Mesenchymal stem cell (in vitro differentiated cells and primary cell): Measurements from ENCODE around the gene HABP4.

ENCODE experiments used
- DNase-seq: peaks from one replicate; pipeline ENCODE4 v3.0.0-alpha.2; 2013
- H2AFZ ChIP-seq: one replicate; pipeline ENCODE4 v1.6.1; 2013; ENCODE audit warnings: low read depth, mild to moderate bottlenecking, control low read depth, inconsistent platforms, low read length, moderate library complexity
- H2AK5ac ChIP-seq: 2 replicates; pipeline ENCODE4 v1.6.1; 2013; ENCODE audit warnings: low read length, moderate library complexity, mild to moderate bottlenecking, inconsistent platforms; ENCODE audit not compliant: severe bottlenecking
- H2BK120ac ChIP-seq: one replicate; pipeline ENCODE4 v1.6.1; 2013; ENCODE audit warnings: low read depth, mild to moderate bottlenecking, inconsistent platforms, low read length, moderate library complexity
- H2BK12ac ChIP-seq, 2 experiments: one replicate each; pipeline ENCODE4 v1.6.1; 2013; ENCODE audit warnings: inconsistent platforms in 2 of 2, low read length in 2 of 2, mild to moderate bottlenecking in 2 of 2, moderate library complexity in 2 of 2, control low read depth in 1 of 2
- H2BK15ac ChIP-seq: one replicate; pipeline ENCODE4 v1.6.1; 2013; ENCODE audit warnings: mild to moderate bottlenecking, low read depth, inconsistent platforms; ENCODE audit not compliant: poor library complexity, severe bottlenecking
- H2BK5ac ChIP-seq: 2 replicates; pipeline ENCODE4 v1.6.1; 2013; ENCODE audit warnings: low read depth, mild to moderate bottlenecking, low read length, control low read depth, inconsistent platforms; ENCODE audit not compliant: poor library complexity, severe bottlenecking
- H3K14ac ChIP-seq, 2 experiments: one replicate each; pipeline ENCODE4 v1.6.1; 2013; ENCODE audit warnings: inconsistent platforms in 2 of 2, low read length in 2 of 2, control low read depth in 1 of 2, mild to moderate bottlenecking in 1 of 2, moderate library complexity in 1 of 2
- H3K18ac ChIP-seq, 2 experiments: one replicate each; pipeline ENCODE4 v1.6.1; 2013; ENCODE audit warnings: inconsistent platforms in 2 of 2, low read length in 2 of 2, control low read depth in 1 of 2, low read depth in 1 of 2, mild to moderate bottlenecking in 1 of 2
- H3K23ac ChIP-seq, 2 experiments: one replicate each; pipeline ENCODE4 v1.6.1; 2013; ENCODE audit warnings: inconsistent platforms in 2 of 2, low read length in 2 of 2, mild to moderate bottlenecking in 2 of 2, moderate library complexity in 2 of 2, control low read depth in 1 of 2
- H3K27ac ChIP-seq: 2 replicates; pipeline ENCODE4 v1.5.1; 2013; ENCODE audit warnings: mild to moderate bottlenecking, moderate library complexity, low read length, control low read depth, inconsistent platforms; ENCODE audit not compliant: poor library complexity, severe bottlenecking
- H3K27me3 ChIP-seq, 2 experiments: 2 replicates each; pipeline versions ENCODE4 v1.6.1 to v1.7.0; 2013; ENCODE audit warnings: low read length in 2 of 2, mild to moderate bottlenecking in 2 of 2, moderate library complexity in 2 of 2, control low read depth in 1 of 2, inconsistent platforms in 1 of 2; ENCODE audit not compliant: control insufficient read depth in 1 of 2, insufficient read depth in 1 of 2
- H3K36me3 ChIP-seq, 2 experiments: 2 replicates each; pipeline versions ENCODE4 v1.6.1 to v1.7.0; 2013; ENCODE audit warnings: low read length in 2 of 2, control low read depth in 1 of 2, inconsistent platforms in 1 of 2, low read depth in 1 of 2, mild to moderate bottlenecking in 1 of 2; ENCODE audit not compliant: insufficient read depth in 2 of 2, control insufficient read depth in 1 of 2
- H3K4ac ChIP-seq, 2 experiments: one replicate each; pipeline ENCODE4 v1.6.1; 2013; ENCODE audit warnings: inconsistent platforms in 2 of 2, low read length in 2 of 2, mild to moderate bottlenecking in 2 of 2, moderate library complexity in 2 of 2, control low read depth in 1 of 2, low read depth in 1 of 2
- H3K4me1 ChIP-seq: 2 replicates; pipeline ENCODE4 v1.6.1; 2013; ENCODE audit warnings: low read depth, low read length, control low read depth; ENCODE audit not compliant: control insufficient read depth, insufficient read depth
- H3K4me2 ChIP-seq: 2 replicates; pipeline ENCODE4 v1.6.1; 2013; ENCODE audit warnings: low read length, mild to moderate bottlenecking, inconsistent platforms; ENCODE audit not compliant: poor library complexity, severe bottlenecking
- H3K4me3 ChIP-seq, 2 experiments: 2 replicates each; pipeline versions ENCODE4 v1.5.1 to v1.7.0; 2013; ENCODE audit warnings: low read length in 2 of 2, mild to moderate bottlenecking in 2 of 2, control low read depth in 1 of 2, low read depth in 1 of 2; ENCODE audit not compliant: insufficient read depth in 1 of 2
- H3K79me1 ChIP-seq: replicated peaks from 2 replicates; pipeline ENCODE4 v1.6.1; 2013; ENCODE audit warnings: mild to moderate bottlenecking, control low read depth, low read length, inconsistent platforms; ENCODE audit not compliant: poor library complexity, severe bottlenecking
- H3K9ac ChIP-seq: 2 replicates; pipeline ENCODE4 v1.7.0; 2013; ENCODE audit warnings: mild to moderate bottlenecking, low read length, moderate library complexity
- H3K9me3 ChIP-seq: 2 replicates; pipeline ENCODE4 v1.7.0; 2013; ENCODE audit warnings: mild to moderate bottlenecking, low read length; ENCODE audit not compliant: control insufficient read depth
- H4K8ac ChIP-seq: one replicate; pipeline ENCODE4 v1.6.1; 2013; ENCODE audit warnings: inconsistent platforms, mild to moderate bottlenecking, low read length, moderate library complexity
- H4K91ac ChIP-seq: one replicate; pipeline ENCODE4 v1.6.1; 2013; ENCODE audit warnings: mild to moderate bottlenecking, low read length, inconsistent platforms
- WGBS: methylation state at CpG from one replicate; pipeline ENCODE4 v1.1.7; 2013; ENCODE audit warnings: mixed read lengths; 5-methylcytosine and 5-hydroxymethylcytosine counted together

HABP4 gene

DNA sequence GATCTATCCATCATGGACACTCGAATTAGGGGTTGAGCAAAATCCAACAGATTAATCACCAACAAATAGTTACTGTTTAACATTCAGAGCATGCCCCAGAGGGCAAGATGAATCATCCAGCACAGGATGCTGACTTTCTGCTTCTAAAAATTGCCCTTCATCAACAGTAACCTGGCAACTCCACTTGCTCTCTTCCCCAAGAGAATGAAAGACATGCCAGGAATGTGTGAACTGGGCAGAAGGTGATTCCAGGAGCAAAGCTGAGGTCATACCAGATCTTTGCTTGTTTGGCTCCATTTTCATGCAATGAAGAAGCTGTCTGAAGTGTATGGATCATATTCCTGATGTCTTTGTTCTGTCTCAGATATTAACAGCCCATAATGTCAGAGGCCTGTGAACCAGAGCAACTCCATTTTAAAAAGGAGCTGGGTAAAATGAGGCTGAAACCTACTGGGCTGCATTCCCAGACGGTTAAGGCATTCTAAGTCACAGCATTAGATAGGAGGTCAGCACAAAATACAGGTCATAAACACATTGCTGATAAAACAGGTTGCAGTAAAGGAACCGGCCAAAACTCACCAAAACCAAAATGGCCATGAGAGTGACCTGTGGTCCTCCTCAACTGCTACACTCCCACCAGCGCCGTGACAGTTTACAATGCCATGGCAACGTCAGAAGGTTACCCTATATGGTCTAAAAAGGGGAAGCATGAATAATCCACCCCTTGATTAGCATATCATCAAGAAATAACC lies 29.3 kb upstream of the HABP4 start:
- Histone ChIP-seq H2BK15ac (no peak overlapping the region), H3K27me3 (no peaks in the 10 kb centered on the region)
- DNase-seq, result peak; percentile 78

DNA sequence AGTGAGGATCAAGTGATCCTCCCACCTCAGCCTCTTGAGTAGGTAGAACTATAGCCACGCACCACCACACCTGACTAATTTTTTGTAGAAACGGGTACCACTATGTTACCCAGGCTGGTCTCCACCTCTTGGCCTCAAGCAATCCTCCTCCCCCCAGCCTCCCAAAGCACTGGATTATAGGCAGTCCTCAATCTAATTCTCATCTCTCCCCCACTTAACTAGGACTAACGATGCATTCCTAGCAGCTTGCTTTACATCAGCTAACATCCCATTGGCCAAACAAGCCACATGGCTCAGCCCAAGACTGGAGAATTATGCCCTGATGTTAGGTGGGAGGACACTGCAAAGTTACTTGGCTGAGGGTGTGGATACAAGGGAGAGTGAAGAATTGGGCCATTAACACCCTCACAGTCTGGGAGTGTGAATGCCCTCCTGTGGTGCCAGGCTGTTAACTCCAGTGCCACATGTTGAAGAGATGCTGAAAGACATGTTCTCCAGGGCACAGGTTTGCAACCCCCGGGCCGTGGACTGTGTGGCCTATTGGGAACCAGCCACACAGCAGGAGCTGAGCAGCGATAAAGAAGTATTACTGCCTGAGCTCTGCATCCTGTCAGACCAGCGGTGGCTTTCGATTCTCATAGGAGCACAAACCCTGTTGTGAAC lies 26.5 kb upstream of the HABP4 start:
- Histone ChIP-seq H3K27ac (no peak overlapping the region), H4K8ac (no peak overlapping the region), H3K27me3 (no peaks in the 10 kb centered on the region), H3K36me3 (no peaks in the 10 kb centered on the region), H2AFZ (no peak overlapping the region), H3K4me1 (peaks cover 10% of the 10 kb centered on the region), H3K9ac (no peak overlapping the region), H3K18ac (no peak overlapping the region), H3K4me2 (no peak overlapping the region), H4K91ac (no peak overlapping the region), H2BK5ac (no peak overlapping the region), H2BK120ac (no peak overlapping the region), H2BK12ac (no peak overlapping the region), H3K4ac (no peak overlapping the region), H3K23ac (no peak overlapping the region), H3K79me1 (no peaks in the 10 kb centered on the region), H3K14ac (no peak overlapping the region), H3K4me3 (no peak overlapping the region), H2BK15ac (no peak overlapping the region), H3K9me3 (no peaks in the 10 kb centered on the region), H2AK5ac (no peak overlapping the region)
- DNase-seq, result no peak
- WGBS, result 86% methylated on average over 8 of the region's 8 CpGs

More for the DNA sequence above, 29.3 kb upstream of the HABP4 start:
- peak overlapping the region; percentile 93 for H2AK5ac ChIP-seq
- no peak overlapping the region for H3K14ac ChIP-seq
- H3K18ac ChIP-seq, result peak overlapping the region; percentile 18 to 52
- H2BK120ac ChIP-seq, result no peak overlapping the region
- H3K4me3 ChIP-seq, result no peak overlapping the region
- whole genome bisulfite sequencing, result 39% methylated on average over 6 of the region's 6 CpGs
- H3K23ac ChIP-seq, result no peak overlapping the region
- H3K36me3 ChIP-seq, result no peaks in the 10 kb centered on the region
- H2BK12ac ChIP-seq, result peak overlapping the region; percentile 63 to 88
- peak overlapping the region; percentile 55 for H4K8ac ChIP-seq
- H3K4me2 ChIP-seq, result peak overlapping the region; percentile 33
- H3K9ac ChIP-seq, result peak overlapping the region; percentile 95
- H3K4ac ChIP-seq, result no peak overlapping the region
- peak overlapping the region; percentile 60 for H4K91ac ChIP-seq
- peaks cover 12% of the 10 kb centered on the region for H3K4me1 ChIP-seq
- H2BK5ac ChIP-seq, result peak overlapping the region; percentile 96
- H2AFZ ChIP-seq, result no peak overlapping the region
- H3K27ac ChIP-seq, result peak overlapping the region; percentile 99
- H3K79me1 ChIP-seq, result no peaks in the 10 kb centered on the region
- H3K9me3 ChIP-seq, result no peaks in the 10 kb centered on the region

DNA sequence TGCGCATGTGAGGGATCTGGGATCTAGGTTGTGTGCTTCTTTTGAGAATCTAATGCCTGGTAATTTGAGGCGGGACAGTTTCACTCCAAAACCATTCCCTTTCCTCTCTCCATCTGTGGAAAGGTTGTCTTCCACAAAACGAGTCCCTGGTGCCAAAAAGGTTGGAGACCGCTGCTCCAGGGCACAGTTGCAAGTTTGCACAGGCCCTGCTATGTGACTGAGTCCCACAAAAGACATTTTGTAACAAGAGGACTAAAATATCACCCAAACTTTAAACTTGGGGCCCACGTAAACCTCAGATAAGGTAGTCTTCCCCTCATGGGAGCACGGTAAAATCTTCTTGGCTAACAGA lies 26.0 kb upstream of the HABP4 start:
- no peak overlapping the region for H3K9ac ChIP-seq
- no peaks in the 10 kb centered on the region for H3K27me3 ChIP-seq
- H3K27ac ChIP-seq, result no peak overlapping the region
- WGBS, result 89% methylated on average over 6 of the region's 6 CpGs
- no peak overlapping the region for H3K18ac ChIP-seq
- H2AFZ ChIP-seq, result no peak overlapping the region
- no peak overlapping the region for H3K23ac ChIP-seq
- no peak overlapping the region for H3K4ac ChIP-seq
- no peak overlapping the region for H3K4me3 ChIP-seq
- no peaks in the 10 kb centered on the region for H3K36me3 ChIP-seq
- no peak overlapping the region for H2BK12ac ChIP-seq
- no peak overlapping the region for H2BK120ac ChIP-seq
- no peak overlapping the region for H2AK5ac ChIP-seq
- no peak overlapping the region for H2BK5ac ChIP-seq
- H3K4me2 ChIP-seq, result no peak overlapping the region
- H3K14ac ChIP-seq, result no peak overlapping the region
- H3K79me1 ChIP-seq, result no peaks in the 10 kb centered on the region
- H4K8ac ChIP-seq, result no peak overlapping the region
- no peak overlapping the region for H4K91ac ChIP-seq
- no peaks in the 10 kb centered on the region for H3K9me3 ChIP-seq
- no peak overlapping the region for H2BK15ac ChIP-seq
- peaks cover 10% of the 10 kb centered on the region for H3K4me1 ChIP-seq
- no peak for DNase-seq

DNA sequence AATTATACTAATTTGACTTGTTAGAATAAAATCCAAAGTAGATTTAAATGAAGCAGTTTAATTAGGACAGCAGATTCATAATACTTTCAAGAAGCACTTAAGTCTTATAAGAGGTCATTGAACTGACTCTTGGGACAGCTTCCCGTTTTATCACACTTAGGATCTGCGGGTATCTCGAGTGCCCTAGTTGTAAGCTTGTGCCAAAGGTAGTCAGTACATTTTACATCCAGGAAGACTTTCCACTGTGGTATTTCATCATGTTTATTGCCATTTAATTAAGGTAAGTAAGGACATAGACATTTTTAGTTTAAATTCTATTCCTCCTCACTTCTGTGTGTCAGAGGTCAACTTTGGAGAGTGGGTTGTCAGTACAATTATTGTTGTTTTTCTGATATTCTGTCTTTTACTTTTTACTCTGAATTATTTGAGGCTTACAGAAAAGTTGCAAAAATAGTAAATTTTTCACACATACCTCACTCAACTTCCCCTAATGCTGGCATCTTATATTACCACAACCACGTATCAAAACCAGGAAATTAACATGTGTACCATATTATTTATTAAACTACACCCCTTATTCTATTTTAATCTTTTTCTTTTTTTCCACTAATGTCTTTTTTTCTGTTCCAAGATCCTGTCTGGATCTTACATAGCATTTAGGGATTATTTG lies 24.3 kb upstream of the HABP4 start:
- Histone ChIP-seq H4K91ac (no peak overlapping the region), H2BK15ac (no peak overlapping the region), H3K23ac (no peak overlapping the region), H2AFZ (no peak overlapping the region), H3K4me3 (no peak overlapping the region), H3K18ac (no peak overlapping the region), H2BK120ac (no peak overlapping the region), H3K14ac (no peak overlapping the region), H3K4me1 (peaks cover 10% of the 10 kb centered on the region), H3K9me3 (no peaks in the 10 kb centered on the region), H3K4me2 (no peak overlapping the region), H2AK5ac (no peak overlapping the region), H2BK5ac (no peak overlapping the region), H3K79me1 (no peaks in the 10 kb centered on the region), H3K9ac (no peak overlapping the region), H3K4ac (no peak overlapping the region), H3K27ac (no peak overlapping the region), H2BK12ac (no peak overlapping the region), H3K27me3 (no peaks in the 10 kb centered on the region), H4K8ac (no peak overlapping the region), H3K36me3 (no peaks in the 10 kb centered on the region)
- no peak for DNase-seq
- 87% methylated on average over 4 of the region's 4 CpGs for WGBS
